ENCODE measurements around the gene WHRN.

- TF ChIP-seq CTCF (IDR thresholded peaks at IDR 0.05), result no peak
- no peak for TF ChIP-seq POLR2A (IDR thresholded peaks at IDR 0.05; ENCODE audit: low read depth)
- TF ChIP-seq EP300 (IDR thresholded peaks at IDR 0.05), result no peak
These were observed 31.8 kb downstream of the WHRN start for GRCh38 chr9:114473447-114473801.
